A673 (cell line): ENCODE measurements around the gene CDKAL1. TPM values are rescaled to one million over a fixed set of nuclear protein-coding genes. Genes with fewer than 3 reads are reported as not detected.
A peak's percentile ranks its signal among the peaks of the same experiment; 100 is the strongest.

Experiments
- BruUV-seq: library from RNA; stranded (reverse); fragments of 400-500 nt; replicated peaks from 2 replicates; lab custom pipeline; 2021; lab: Mats Ljungman, UMichigan
- CTCF ChIA-PET: fragments of 300-600 bp; sonication (Branson Sonifier 250); formaldehyde crosslinking; loops from one replicate; lab custom pipeline; 2022; ENCODE audit warnings: antibody characterized with exemption; lab: Charles Lee
- POLR2A ChIA-PET: fragments of 300-600 bp; sonication (Branson Sonifier 250); formaldehyde crosslinking; loops from one replicate; lab custom pipeline; 2022; ENCODE audit warnings: antibody characterized with exemption; ENCODE audit not compliant: low non-redundant PET; lab: Charles Lee
- DNase-seq: peaks from one replicate; pipeline ENCODE4 v3.0.0-alpha.2; 2015; ENCODE audit warnings: low spot score
- H3K27ac ChIP-seq: fragments of 200-600 bp; sonication (generic); 2 replicates; pipeline ENCODE4 v1.5.1; 2016; ENCODE audit warnings: mixed run types, low read depth, mild to moderate bottlenecking, mixed read lengths, antibody characterized with exemption, low read length; ENCODE audit not compliant: poor library complexity, severe bottlenecking
- H3K27me3 ChIP-seq: fragments of 200-600 bp; sonication (generic); replicated peaks from 2 replicates; pipeline ENCODE4 v1.6.1; 2017; ENCODE audit warnings: mixed run types, low read depth, mild to moderate bottlenecking, mixed read lengths, antibody characterized with exemption, low read length; ENCODE audit not compliant: insufficient read depth, poor library complexity
- H3K36me3 ChIP-seq: fragments of 200-600 bp; sonication (generic); 2 replicates; pipeline ENCODE4 v1.6.1; 2016; ENCODE audit warnings: mixed run types, mild to moderate bottlenecking, mixed read lengths, antibody characterized with exemption, low read length; ENCODE audit not compliant: insufficient read depth, poor library complexity, severe bottlenecking
- H3K4me1 ChIP-seq: fragments of 200-600 bp; sonication (generic); 2 replicates; pipeline ENCODE4 v1.6.1; 2017; ENCODE audit warnings: mixed run types, mild to moderate bottlenecking, mixed read lengths, antibody characterized with exemption, low read length; ENCODE audit not compliant: insufficient read depth, poor library complexity, severe bottlenecking
- H3K4me3 ChIP-seq: fragments of 200-600 bp; sonication (generic); 2 replicates; pipeline ENCODE4 v1.5.1; 2016; ENCODE audit warnings: low read depth, mixed run types, mild to moderate bottlenecking, mixed read lengths, low read length; ENCODE audit not compliant: poor library complexity, severe bottlenecking
- H3K9me3 ChIP-seq: fragments of 200-600 bp; sonication (generic); 2 replicates; pipeline ENCODE4 v1.6.1; 2016; ENCODE audit warnings: mixed run types, low read depth, mild to moderate bottlenecking, mixed read lengths, antibody characterized with exemption, low read length; ENCODE audit not compliant: poor library complexity, severe bottlenecking
- EZH2 ChIP-seq: fragments of 200-600 bp; sonication (generic); IDR thresholded peaks from 2 replicates; pipeline ENCODE4 v1.6.1; 2017; ENCODE audit warnings: borderline replicate concordance, low read depth, mild to moderate bottlenecking, mixed read lengths, antibody characterized with exemption, low read length; ENCODE audit not compliant: poor library complexity, severe bottlenecking
- intact Hi-C: fragments of 100-400 bp; cut with micrococcal nuclease; formaldehyde crosslinking; loops from one replicate; pipeline ENCODE4 v1.10.0; 2022; ENCODE audit not compliant: unreplicated experiment
- total RNA-seq: library from RNA; stranded (reverse); gene quantifications from 2 replicates; pipeline ENCODE4 v1.2.3, GENCODE V29; 2021
- TF ChIP-seq, protein P1 (sequence below): fragments of 300-800, 200-600 bp; sonication (generic); conservative IDR thresholded peaks from 2 replicates; pipeline ENCODE4 v1.5.1; 2017; ENCODE audit warnings: low read depth, mild to moderate bottlenecking, antibody characterized with exemption, low read length, moderate library complexity, mixed read lengths

CDKAL1 gene
- total RNA-seq, 1 experiment from 2014 or later: 35.5 TPM

DNA sequence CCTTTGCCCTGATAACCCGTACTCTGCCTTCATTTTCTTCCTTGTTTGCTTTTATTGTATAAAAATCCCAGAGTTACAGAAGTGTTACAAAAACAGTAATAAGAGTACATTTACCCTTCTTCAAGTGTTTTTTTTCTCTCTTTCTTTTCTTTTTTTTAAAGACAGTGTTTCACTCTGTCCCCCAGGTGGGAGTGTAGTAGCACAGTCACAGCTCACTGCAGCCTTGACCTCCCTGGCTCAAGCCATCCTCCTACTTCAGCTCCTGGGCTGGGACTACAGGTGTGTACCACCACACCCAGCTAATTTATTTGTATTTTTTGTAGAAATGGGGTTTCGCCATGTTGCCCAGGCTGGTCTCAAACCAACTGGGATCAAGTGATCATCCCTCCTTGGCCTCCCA lies 402.7 kb downstream of the CDKAL1 start:
- Histone ChIP-seq H3K36me3 (no peaks in the 10 kb centered on the region), H3K27ac (no peak overlapping the region), H3K4me3 (no peak overlapping the region), H3K4me1 (peaks cover 19% of the 10 kb centered on the region), H3K9me3 (no peaks in the 10 kb centered on the region), H3K27me3 (no peaks in the 10 kb centered on the region)
- POLR2A ChIA-PET: no interaction called here
- CTCF ChIA-PET: no interaction called here
- no TSS peak for BruUV-seq
- TF ChIP-seq EZH2: no peak
- TF ChIP-seq, protein P1, sequence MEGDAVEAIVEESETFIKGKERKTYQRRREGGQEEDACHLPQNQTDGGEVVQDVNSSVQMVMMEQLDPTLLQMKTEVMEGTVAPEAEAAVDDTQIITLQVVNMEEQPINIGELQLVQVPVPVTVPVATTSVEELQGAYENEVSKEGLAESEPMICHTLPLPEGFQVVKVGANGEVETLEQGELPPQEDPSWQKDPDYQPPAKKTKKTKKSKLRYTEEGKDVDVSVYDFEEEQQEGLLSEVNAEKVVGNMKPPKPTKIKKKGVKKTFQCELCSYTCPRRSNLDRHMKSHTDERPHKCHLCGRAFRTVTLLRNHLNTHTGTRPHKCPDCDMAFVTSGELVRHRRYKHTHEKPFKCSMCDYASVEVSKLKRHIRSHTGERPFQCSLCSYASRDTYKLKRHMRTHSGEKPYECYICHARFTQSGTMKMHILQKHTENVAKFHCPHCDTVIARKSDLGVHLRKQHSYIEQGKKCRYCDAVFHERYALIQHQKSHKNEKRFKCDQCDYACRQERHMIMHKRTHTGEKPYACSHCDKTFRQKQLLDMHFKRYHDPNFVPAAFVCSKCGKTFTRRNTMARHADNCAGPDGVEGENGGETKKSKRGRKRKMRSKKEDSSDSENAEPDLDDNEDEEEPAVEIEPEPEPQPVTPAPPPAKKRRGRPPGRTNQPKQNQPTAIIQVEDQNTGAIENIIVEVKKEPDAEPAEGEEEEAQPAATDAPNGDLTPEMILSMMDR: no peak
- intact Hi-C loops: no loop called here
- no peak for DNase-seq

DNA sequence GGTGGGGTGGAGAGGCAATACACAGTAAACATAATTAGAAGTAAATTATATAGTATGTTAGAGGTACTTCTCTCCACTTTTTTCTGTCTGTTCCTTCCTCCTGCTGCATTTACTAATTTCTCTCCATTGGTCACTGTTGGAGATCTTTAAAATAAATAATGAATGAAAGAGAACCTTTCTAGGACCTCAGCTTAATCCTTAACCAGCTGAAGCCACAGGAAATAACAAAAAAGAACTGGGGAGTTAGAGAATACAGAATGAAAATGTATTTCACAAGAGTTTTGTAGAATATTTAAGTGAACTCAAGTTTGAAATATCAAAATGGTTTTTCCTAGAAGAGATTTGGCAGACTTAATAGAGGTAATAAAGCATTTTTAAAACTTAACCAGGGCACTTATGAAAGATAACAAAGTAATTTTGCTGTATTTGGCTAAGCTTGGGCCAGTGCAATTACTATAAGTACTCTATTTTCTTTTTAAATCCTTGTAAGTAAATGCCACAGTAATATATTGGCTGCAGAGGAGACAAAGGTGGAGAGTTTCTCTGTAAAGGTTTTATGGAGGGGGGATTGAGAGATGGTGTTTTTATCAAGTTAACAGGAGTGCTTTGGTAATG lies 405.0 kb downstream of the CDKAL1 start:
- CTCF ChIA-PET: no interaction called here

DNA sequence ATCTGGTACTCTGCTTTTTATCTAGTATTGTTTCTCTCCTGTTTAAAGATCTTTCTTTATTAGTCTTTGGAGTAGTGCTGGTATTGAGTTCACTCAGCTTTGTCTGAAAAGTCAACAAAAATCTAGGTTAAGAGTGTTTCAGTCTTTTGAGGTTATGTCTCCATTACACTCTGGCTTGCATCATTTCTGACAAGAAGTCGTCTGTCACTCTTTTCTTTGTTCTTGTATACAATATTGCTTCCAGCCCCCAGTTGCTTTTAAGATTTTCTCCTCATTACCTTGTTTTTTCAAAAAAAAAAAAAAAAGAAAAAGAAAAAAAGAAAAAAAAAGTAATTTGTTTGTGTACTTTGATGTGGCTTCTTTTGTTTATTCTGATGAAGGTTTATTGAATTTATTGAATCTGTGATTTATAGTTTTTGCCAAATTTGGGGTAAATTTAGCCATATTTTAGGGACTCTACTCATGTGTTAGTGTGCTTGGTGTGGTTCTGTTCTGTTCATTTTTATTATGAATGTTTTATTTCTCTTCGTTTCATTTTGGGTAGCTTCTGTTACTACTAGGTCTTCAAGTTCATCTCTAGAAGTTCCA lies 408.9 kb downstream of the CDKAL1 start:
- H3K27me3 ChIP-seq: no peaks in the 10 kb centered on the region
- intact Hi-C loops: no loop called here
- ChIA-PET POLR2A (no interaction called here), CTCF (no interaction called here)
- DNase-seq: peak; percentile 10
- no peak overlapping the region for H3K4me3 ChIP-seq
- H3K9me3 ChIP-seq: peaks cover 12% of the 10 kb centered on the region
- H3K36me3 ChIP-seq: peaks cover 4% of the 10 kb centered on the region
- TF ChIP-seq, protein P1: no peak
- no peak for TF ChIP-seq EZH2
- peaks cover 17% of the 10 kb centered on the region for H3K4me1 ChIP-seq
- H3K27ac ChIP-seq: no peak overlapping the region
- BruUV-seq: no TSS peak

More for the DNA sequence above, 405.0 kb downstream of the CDKAL1 start:
- Histone ChIP-seq H3K9me3 (peaks cover 12% of the 10 kb centered on the region), H3K27me3 (no peaks in the 10 kb centered on the region), H3K4me1 (peaks cover 16% of the 10 kb centered on the region), H3K4me3 (no peak overlapping the region), H3K36me3 (peaks cover 4% of the 10 kb centered on the region), H3K27ac (no peak overlapping the region)
- POLR2A ChIA-PET: no interaction called here
- no TSS peak for BruUV-seq
- no peak for TF ChIP-seq EZH2
- TF ChIP-seq, protein P1: no peak
- intact Hi-C loops: no loop called here
- DNase-seq: peak; percentile 6
